Measurements from ENCODE around the gene CDRT4.

CDRT4 gene

DNA sequence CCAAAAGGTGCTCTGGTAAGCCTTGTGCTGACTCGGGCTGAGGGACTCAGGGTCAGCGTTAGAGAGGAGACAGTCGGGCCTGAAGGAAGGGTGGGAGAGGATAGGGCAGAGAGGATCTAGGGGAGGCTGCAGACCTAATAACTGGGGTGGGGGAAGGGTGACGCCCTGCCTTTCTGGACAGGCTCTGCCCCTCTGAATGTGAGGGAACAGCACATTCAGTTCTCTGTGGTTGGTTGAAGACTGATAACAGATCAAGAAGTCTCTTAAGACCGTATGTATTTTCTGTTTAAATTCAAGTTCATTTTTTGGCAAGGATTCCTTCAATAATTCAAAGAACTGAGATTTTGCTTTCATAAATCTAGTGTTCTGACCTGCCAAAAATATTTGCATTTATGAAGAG lies 69.8 kb downstream of the CDRT4 start:
- no peak for DNase-seq (ENCODE audit: low read depth in 2 of 2, low spot score in 1 of 2)

GRCh38 chr17:15395091-15395490 lies 72.3 kb downstream of the CDRT4 start:
- no peak for DNase-seq (ENCODE audit: low read depth in 2 of 2, low spot score in 1 of 2)

DNA sequence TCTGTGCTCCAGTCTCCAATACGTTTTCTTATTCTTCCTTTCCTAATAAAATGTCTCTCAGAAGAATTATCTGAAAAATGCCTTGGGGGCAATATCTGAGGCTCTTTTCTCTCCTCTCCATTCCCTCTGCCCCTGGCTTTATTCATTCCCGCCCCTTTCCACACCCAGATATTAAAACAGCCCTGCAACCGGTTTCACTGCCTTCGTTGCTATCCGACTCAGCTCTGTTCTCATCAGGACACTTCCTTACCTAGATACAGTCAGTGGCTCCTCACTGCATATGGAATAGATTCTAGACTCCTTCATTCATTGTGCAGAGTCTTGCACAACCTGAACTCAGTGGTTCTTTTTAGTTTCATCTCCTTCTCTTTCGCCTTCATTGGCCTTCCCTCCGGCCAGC lies 74.0 kb downstream of the CDRT4 start:
- no peak for DNase-seq (ENCODE audit: low read depth in 2 of 2, low spot score in 1 of 2)

DNA sequence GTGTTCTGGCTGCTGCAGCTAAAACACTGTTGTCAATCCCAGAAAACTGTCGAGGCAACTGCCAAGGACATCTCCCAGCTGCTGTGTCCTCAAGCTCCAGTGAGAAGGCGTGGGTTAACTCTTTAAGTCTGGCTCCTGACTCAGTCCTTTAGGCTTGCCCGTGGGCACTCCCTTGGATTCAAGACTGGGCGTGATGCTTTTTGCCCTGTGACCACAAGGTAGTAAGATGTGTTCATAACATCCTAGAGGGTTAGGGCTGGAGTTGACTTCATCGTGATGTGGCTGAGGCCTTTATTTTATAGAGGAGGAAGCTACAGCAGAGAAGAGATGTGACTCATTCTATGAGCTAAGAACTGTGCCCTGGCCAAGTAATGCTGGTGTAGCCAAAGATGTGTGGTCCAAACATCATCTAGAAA lies 75.1 kb downstream of the CDRT4 start:
- DNase-seq (ENCODE audit: low read depth in 2 of 2, low spot score in 1 of 2): no peak

DNA sequence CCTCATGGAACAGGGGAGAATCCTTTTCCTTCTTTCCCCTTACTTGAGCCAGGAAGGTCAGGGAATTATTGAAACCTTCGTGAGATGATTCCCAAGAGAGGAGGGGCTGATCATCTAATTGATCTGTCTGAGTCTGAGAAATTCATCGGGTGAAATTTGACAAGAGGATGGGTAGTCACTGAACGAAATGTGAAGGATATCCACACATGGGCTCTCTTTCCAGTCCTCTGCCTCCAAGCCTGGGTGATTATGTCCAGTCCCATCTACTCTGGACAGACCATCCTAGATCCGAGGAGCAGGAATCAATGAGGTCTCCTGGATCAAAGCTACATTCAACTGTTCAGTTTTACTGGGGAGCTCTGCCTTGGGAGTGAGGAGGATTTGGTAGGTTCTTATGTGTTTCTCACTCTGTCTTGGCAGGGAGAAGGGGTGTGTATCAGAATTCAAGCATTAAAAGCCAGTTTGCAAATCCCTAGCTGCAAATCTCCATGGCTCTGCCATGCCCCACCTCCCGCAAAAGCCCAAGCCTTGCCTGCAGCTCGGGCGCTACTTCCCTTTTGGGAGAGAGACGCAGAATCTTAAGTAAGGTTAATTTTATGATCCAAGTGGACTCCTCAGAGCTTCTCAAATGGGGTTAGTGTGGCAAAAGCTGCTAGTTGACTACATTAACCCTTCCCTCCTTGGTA lies 78.9 kb downstream of the CDRT4 start:
- no peak for DNase-seq (ENCODE audit: low read depth in 2 of 2, low spot score in 1 of 2)

- DNase-seq (ENCODE audit: low read depth in 2 of 2, low spot score in 1 of 2): no peak
These were observed 81.3 kb downstream of the CDRT4 start for GRCh38 chr17:15386083-15386482.

Data from stimulated activated CD8-positive, alpha-beta memory T cell treated with anti-CD3 and anti-CD28 coated beads, Interleukin-4, amount 100 ng/mL, for 4 hours (primary cell).